ENCODE results near the gene MAPKAP1. TPM values are rescaled to one million over a fixed set of nuclear protein-coding genes. Genes with fewer than 3 reads are reported as not detected.

MAPKAP1 gene
- total RNA-seq, 2 donors from 2014 or later: 83.7 to 91.8 TPM

GRCh38 chr9:125726456-125727132, 19.6 kb upstream of the MAPKAP1 start:
- intact Hi-C loops (cut with DNase I): no loop called here
- Histone ChIP-seq H3K36me3 (replicated peaks in 1 of 2; ENCODE audit: insufficient read depth in 1 of 2, low read depth in 2 of 2) (no peaks in the 10 kb centered on the region), H3K9me3 (no peaks in the 10 kb centered on the region), H3K4me1 (no peaks in the 10 kb centered on the region), H3K27me3 (no peaks in the 10 kb centered on the region), H3K4me3 (no peak overlapping the region), H3K27ac (no peak overlapping the region)
- DNase-seq (no peak), ATAC-seq (no peak)
- 76 to 85% methylated on average over 13 of the region's 13 CpGs for WGBS, 2 donors
- no peak for TF ChIP-seq CTCF (IDR thresholded peaks at IDR 0.05)
- no peak for TF ChIP-seq POLR2A (IDR thresholded peaks at IDR 0.05)

GRCh38 chr9:125707472-125707804, 430 bp upstream of the MAPKAP1 start:
- ATAC-seq (no peak), DNase-seq (no peak)
- WGBS, 2 donors: 20 to 31% methylated on average over 4 of the region's 4 CpGs
- H3K4me3 ChIP-seq: no peak overlapping the region
- H3K27ac ChIP-seq: peak overlapping the region in 3 of 4 donors; percentile 55 to 76 (median 66)
- H3K36me3 ChIP-seq (replicated peaks in 1 of 2; ENCODE audit: insufficient read depth in 1 of 2, low read depth in 2 of 2): no peaks in the 10 kb centered on the region
- TF ChIP-seq CTCF (IDR thresholded peaks at IDR 0.05): no peak
- no peak for TF ChIP-seq POLR2A (IDR thresholded peaks at IDR 0.05)
- H3K9me3 ChIP-seq: no peaks in the 10 kb centered on the region
- intact Hi-C loops (cut with DNase I): no loop called here
- H3K27me3 ChIP-seq: no peaks in the 10 kb centered on the region
- H3K4me1 ChIP-seq: peaks cover 18% of the 10 kb centered on the region

GRCh38 chr9:125705893-125706292, 1.1 kb downstream of the MAPKAP1 start:
- H3K27ac ChIP-seq: no peak overlapping the region
- H3K4me1 ChIP-seq: peaks cover 18% of the 10 kb centered on the region
- ATAC-seq (no peak), DNase-seq (no peak)
- no peak for TF ChIP-seq POLR2A (IDR thresholded peaks at IDR 0.05)
- TF ChIP-seq CTCF (IDR thresholded peaks at IDR 0.05): no peak
- 77 to 79% methylated on average over 4 of the region's 4 CpGs for WGBS, 2 donors
- no peaks in the 10 kb centered on the region for H3K36me3 ChIP-seq (replicated peaks in 1 of 2; ENCODE audit: insufficient read depth in 1 of 2, low read depth in 2 of 2)
- H3K27me3 ChIP-seq: no peaks in the 10 kb centered on the region
- H3K9me3 ChIP-seq: no peaks in the 10 kb centered on the region
- intact Hi-C loops (cut with DNase I): no loop called here
- H3K4me3 ChIP-seq: no peak overlapping the region

- ATAC-seq: no peak
- no peak for TF ChIP-seq CTCF (IDR thresholded peaks at IDR 0.05)
- no peak for TF ChIP-seq POLR2A (IDR thresholded peaks at IDR 0.05)
- no peak for DNase-seq
- no peak overlapping the region for H3K27ac ChIP-seq
- intact Hi-C loops (cut with DNase I): no loop called here
- no peaks in the 10 kb centered on the region for H3K9me3 ChIP-seq
- H3K36me3 ChIP-seq (replicated peaks in 1 of 2; ENCODE audit: insufficient read depth in 1 of 2, low read depth in 2 of 2): no peaks in the 10 kb centered on the region
- no peaks in the 10 kb centered on the region for H3K27me3 ChIP-seq
- H3K4me3 ChIP-seq: no peak overlapping the region
- 76 to 83% methylated on average over 4 of the region's 4 CpGs for WGBS, 2 donors
- H3K4me1 ChIP-seq: peaks cover 18% of the 10 kb centered on the region
Observed at GRCh38 chr9:125703662-125704061, 3.3 kb downstream of the MAPKAP1 start.

GRCh38 chr9:125701351-125701750, 5.7 kb downstream of the MAPKAP1 start:
- no peaks in the 10 kb centered on the region for H3K9me3 ChIP-seq
- TF ChIP-seq POLR2A (IDR thresholded peaks at IDR 0.05) (no peak), CTCF (IDR thresholded peaks at IDR 0.05) (no peak)
- intact Hi-C loops (cut with DNase I): no loop called here
- peaks cover 10% of the 10 kb centered on the region for H3K4me1 ChIP-seq
- H3K36me3 ChIP-seq (replicated peaks in 1 of 2; ENCODE audit: insufficient read depth in 1 of 2, low read depth in 2 of 2): no peaks in the 10 kb centered on the region
- WGBS, 2 donors: 92 to 93% methylated on average over 6 of the region's 6 CpGs
- ATAC-seq: no peak
- DNase-seq: no peak
- no peak overlapping the region for H3K27ac ChIP-seq
- H3K4me3 ChIP-seq: no peak overlapping the region
- H3K27me3 ChIP-seq: no peaks in the 10 kb centered on the region
